A549 (cell line): Measurements from ENCODE around the gene HSD17B1.

ENCODE experiments used
- BHLHE40 ChIP-seq: IDR thresholded peaks from 2 replicates; pipeline ENCODE4 v1.6.1; 2012; ENCODE audit warnings: low read depth, low read length, inconsistent platforms
- CEBPB ChIP-seq, 2 experiments: fragments of >200 bp in 1 of 2; sonication (Bioruptor Twin) in 1 of 2; formaldehyde crosslinking in 1 of 2; IDR thresholded peaks; 2 replicates each; pipeline ENCODE4 v1.6.1; 2012 to 2016
- CHD4 ChIP-seq: fragments of 200-600 bp; sonication (generic); IDR thresholded peaks from 2 replicates; pipeline ENCODE4 v1.6.1; 2016; ENCODE audit warnings: antibody characterized with exemption, mild to moderate bottlenecking, borderline replicate concordance
- JUN ChIP-seq, 2 experiments: fragments of >200 bp; sonication (Bioruptor Twin); formaldehyde crosslinking; IDR thresholded peaks; 2 replicates in 1 of 2; 3 replicates in 1 of 2; pipeline ENCODE4 v1.6.1; 2016 to 2017
- MAFK ChIP-seq: fragments of 450-650 bp; IDR thresholded peaks from 2 replicates; pipeline ENCODE4 v1.6.1; 2014; ENCODE audit not compliant: partially characterized antibody
- MAZ ChIP-seq: fragments of 150-350 bp; IDR thresholded peaks from 2 replicates; pipeline ENCODE4 v1.6.1; 2014; ENCODE audit warnings: antibody characterized with exemption, low read depth, low read length, borderline replicate concordance
- MYC ChIP-seq: IDR thresholded peaks from 2 replicates; pipeline ENCODE4 v1.6.1; 2012; ENCODE audit warnings: mild to moderate bottlenecking, inconsistent platforms, low read length, improper control_type of control experiment, borderline replicate concordance
- SMC3 ChIP-seq: fragments of >200 bp; sonication (Bioruptor Twin); formaldehyde crosslinking; IDR thresholded peaks from 3 replicates; pipeline ENCODE4 v1.6.1; 2018; ENCODE audit warnings: inconsistent platforms
- SREBF2 ChIP-seq: fragments of 450-650 bp; IDR thresholded peaks from 2 replicates; pipeline ENCODE4 v1.6.1; 2014; ENCODE audit warnings: mild to moderate bottlenecking, moderate library complexity
- TF ChIP-seq, protein P1 (sequence below): fragments of >200 bp; sonication (Bioruptor Twin); formaldehyde crosslinking; IDR thresholded peaks from 3 replicates; pipeline ENCODE4 v1.5.1; 2016
- TF ChIP-seq, protein P2 (sequence below): IDR thresholded peaks from 2 replicates; pipeline ENCODE4 v1.6.1; 2012
- TF ChIP-seq, protein P3 (sequence below): fragments of 450-650 bp; IDR thresholded peaks from 2 replicates; pipeline ENCODE4 v1.6.1; 2014; ENCODE audit warnings: antibody characterized with exemption

DNA sequence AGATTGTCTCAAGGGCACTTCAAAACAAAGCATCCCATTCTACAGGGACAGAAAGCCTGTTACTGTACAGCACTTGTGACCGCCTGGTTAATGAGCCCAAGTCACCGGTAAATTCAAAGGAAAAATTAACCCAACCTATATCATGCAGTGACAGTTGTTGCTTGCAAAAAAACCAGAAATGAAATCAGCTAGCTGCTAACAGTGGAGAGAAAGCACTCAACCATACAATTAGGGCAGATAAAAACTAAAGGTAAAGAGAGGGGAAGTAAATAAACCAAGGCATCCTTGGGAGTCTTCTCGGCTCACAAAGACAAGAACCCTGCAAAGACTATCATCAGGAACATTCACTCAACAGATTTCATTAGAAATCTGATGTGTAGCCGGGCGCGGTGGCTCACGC lies 50.6 kb downstream of the HSD17B1 start:
- TF ChIP-seq, protein P1, sequence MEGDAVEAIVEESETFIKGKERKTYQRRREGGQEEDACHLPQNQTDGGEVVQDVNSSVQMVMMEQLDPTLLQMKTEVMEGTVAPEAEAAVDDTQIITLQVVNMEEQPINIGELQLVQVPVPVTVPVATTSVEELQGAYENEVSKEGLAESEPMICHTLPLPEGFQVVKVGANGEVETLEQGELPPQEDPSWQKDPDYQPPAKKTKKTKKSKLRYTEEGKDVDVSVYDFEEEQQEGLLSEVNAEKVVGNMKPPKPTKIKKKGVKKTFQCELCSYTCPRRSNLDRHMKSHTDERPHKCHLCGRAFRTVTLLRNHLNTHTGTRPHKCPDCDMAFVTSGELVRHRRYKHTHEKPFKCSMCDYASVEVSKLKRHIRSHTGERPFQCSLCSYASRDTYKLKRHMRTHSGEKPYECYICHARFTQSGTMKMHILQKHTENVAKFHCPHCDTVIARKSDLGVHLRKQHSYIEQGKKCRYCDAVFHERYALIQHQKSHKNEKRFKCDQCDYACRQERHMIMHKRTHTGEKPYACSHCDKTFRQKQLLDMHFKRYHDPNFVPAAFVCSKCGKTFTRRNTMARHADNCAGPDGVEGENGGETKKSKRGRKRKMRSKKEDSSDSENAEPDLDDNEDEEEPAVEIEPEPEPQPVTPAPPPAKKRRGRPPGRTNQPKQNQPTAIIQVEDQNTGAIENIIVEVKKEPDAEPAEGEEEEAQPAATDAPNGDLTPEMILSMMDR, result no peak
- TF ChIP-seq SMC3 (no peak), CEBPB (IDR thresholded peaks at IDR 0.05) (no peak), MAFK (no peak), SREBF2 (no peak), CHD4 (no peak), MAZ (no peak), BHLHE40 (no peak), MYC (no peak), JUN (IDR thresholded peaks at IDR 0.05) (no peak)
- TF ChIP-seq, protein P2, sequence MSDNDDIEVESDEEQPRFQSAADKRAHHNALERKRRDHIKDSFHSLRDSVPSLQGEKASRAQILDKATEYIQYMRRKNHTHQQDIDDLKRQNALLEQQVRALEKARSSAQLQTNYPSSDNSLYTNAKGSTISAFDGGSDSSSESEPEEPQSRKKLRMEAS, result no peak
- TF ChIP-seq, protein P3, sequence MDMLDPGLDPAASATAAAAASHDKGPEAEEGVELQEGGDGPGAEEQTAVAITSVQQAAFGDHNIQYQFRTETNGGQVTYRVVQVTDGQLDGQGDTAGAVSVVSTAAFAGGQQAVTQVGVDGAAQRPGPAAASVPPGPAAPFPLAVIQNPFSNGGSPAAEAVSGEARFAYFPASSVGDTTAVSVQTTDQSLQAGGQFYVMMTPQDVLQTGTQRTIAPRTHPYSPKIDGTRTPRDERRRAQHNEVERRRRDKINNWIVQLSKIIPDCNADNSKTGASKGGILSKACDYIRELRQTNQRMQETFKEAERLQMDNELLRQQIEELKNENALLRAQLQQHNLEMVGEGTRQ, result no peak
